Measurements from ENCODE around the gene C1QTNF7.

C1QTNF7 gene

DNA sequence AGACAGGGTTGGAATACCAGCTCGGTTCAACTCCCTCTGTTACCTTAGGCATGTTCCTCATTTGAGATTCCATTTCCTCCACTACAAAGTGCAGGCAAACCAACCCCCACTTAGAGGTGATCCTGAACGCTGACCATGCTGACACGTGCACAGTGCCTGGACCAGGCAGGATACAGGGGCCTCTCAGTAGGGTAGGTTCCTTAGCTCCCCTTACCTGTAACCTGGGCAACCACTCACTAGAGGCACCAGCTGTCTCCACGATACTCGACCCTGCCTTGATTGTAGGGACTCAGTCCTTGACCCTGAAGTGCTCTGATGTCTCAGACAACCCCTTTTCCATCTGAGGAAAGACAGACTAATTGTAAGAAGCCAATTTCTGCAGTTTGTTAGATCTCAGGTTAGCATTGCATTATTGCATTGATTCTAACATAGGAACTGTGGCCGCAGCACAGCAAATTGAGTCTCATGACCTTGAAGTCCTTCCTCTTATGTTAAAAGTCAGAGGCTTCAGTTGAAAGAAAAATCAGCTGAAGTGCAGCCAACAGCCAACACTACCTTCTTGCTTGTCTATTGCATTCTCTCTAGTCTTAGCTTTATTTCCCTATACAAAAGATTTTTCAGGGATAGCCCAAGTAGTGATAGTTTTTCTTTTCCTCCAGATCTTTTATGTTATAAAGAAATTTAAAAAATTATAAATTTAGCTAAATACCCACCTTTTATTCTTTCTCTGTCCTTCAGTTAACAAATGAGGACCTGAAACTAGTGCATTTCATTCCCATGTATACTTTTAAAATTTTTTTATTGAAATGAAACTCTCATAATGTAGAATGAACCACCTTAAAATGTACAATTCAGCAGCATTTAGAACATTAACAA is 11.2 kb upstream of the C1QTNF7 start:
- peak in 1 of 3 experiments; percentile 40 for DNase-seq

DNA sequence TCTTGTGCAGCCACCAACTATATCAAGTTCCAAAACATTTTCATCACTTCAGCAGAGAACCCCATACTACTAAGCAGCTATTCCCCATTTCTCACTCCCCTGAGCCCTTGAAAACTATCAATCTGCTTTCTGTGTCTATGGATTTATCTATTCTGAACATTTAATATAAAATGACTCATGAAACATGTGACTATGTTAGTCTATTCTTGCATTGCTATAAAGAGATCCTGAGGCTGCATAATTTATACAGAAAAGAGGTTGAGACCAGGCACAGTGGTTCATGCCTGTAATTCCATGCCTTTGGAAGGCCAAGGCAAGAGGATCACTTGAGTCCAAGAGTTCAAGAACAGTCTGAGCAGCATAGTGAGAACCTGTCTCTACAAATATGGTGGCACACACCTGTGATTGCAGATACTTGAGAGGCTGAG is 10.6 kb upstream of the C1QTNF7 start:
- no peak for DNase-seq

DNA sequence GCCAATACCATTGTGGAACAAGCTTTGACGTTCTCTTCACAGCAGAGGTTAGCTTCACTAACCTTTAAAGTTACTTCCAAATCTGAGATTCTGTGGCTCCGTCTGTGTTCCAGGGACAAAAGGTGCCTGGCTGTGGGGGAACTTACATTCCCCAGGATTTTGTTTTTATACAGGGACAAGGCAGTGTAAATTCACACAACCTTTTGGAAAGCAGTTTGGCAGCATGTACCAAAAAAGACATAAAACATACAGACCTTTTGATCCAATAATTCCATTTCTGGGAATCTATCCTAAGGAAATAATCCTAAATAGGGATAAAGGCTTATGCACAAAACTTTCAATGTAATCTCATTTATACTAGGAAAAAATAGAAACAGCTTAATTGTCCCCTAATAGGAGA is 8.9 kb upstream of the C1QTNF7 start:
- DNase-seq: no peak

DNA sequence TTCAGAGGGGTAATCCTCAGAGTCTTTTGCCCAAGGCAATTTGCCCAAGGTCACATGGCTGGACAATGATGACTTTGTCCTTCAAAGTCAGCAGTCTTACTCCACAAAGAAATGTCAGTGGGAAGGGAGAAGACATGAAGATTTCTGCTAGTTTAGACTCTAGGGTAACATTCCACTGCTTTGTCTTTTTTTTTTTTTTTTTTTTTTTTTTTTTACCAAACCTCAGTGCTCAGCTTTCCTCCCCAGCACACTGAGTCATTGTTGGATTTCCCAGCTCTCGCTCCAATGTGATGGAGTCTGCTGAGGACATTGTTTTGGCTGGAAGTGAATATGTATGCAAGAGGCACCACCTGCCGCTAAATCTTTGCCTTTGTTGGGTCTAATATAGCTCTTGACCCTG is 7.2 kb upstream of the C1QTNF7 start:
- DNase-seq: no peak

DNA sequence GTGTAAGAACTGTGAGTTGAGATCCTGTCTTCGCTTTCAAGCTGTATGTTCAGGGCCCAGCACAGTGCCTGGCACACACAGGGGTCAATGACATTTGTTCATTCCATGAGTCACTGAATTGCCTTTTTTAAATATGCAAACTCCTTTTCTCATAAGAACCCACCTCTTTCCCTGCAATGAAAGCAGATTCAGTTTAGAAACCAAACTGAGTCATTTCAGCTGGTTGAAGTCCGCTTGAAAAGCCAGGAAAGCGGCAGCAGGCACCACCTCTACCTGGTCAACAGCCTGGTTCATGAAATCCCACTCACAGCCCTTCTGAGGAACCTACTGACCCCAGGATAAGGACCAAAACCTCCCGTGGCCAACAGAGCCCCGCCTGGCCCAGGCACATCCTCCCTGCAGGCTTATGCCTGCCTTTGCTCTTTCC is 4.5 kb upstream of the C1QTNF7 start:
- no peak for DNase-seq

DNA sequence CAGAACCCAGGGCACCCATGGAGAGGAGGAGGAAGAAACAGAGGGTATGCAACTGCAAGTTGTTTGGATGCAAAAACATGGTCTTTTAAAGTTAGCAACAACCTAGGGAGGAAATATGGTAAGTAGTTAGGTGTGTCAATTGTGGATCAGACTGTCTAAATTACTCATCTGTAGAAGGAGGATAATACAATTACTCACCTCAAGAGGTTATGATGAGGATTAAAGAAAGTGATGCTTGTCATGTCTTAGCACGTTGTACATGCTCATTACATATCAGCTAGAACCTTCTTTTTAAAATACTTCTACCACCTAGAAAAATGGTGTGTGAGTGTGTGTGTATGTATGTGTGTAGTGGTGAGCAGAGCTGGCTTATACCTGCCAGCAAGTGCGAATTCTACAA is 2.3 kb upstream of the C1QTNF7 start:
- no peak for DNase-seq

DNA sequence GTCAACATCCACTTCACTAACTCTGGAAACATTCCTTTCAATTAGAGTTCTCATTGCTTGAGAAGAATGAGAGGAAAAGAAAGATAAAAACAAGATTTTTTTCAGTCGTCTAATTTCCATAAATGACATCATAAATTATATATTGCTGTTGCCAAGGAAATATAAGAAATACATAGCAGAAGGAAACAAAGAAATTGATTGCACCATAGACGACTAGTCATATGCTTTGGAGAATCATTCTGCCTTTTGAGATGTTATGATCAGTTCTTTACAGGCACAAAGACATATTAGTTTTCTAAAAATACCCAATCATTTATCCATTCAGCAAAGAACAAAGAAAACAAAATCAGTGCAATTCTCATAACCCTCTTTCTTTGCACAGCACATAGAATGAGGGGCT is 672 bp upstream of the C1QTNF7 start:
- no peak for DNase-seq

DNA sequence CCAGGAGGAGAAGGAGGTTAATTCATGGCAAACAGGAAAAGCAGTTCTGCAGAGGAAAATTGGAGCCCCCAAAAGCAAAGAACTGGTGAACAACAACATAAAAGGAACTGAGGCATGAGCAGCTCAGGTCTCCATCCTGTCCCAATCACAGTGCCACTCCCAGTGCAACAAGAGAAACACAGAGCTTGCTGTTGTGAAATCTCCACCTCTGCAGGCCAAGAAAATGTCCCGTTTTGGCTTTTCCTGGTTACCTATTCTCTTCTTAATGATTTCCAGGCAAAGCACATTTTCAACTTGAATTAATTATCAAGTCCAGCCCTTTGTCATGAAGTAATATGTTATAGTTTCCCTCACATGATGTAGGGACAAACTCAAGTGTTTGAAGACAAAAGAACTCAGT is 778 bp downstream of the C1QTNF7 start:
- DNase-seq: no peak

DNA sequence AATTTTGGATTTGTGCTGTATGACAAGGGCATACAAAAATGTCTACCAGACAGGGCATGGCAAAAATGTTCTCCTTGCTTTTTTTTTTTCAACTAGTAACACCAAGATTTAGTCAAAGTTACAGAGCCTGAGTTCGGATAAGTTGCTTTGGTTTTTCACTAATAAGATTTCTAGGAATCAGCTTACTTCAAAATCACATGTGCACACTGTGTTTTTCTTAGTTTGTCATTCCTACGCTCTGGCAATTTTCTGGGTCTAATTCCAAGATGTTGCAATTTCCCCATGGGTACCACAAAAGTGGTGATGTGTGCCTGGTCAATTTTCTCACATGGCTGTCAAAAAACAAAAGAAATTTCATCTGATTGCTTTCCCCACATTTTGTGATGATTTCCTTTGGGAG is 6.3 kb downstream of the C1QTNF7 start:
- DNase-seq: no peak

DNA sequence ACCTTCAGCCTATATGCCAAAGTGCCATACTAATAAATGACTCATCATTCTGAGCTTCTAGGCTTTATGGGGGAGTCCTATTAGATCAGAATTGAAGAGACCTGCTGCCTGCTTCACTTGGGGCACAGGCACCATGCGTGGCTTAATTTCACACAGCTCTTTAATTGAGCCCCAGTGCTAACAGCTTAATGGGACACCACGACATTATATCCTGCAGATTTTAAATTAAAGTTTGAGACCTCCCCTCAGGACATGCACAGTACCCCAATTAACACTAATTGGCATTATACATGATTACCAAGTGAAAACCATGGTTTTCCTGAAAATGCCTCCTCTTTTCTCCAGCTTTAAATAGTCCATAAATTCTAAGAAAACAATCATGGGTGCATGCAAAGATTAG is 6.8 kb downstream of the C1QTNF7 start:
- DNase-seq: no peak

DNA sequence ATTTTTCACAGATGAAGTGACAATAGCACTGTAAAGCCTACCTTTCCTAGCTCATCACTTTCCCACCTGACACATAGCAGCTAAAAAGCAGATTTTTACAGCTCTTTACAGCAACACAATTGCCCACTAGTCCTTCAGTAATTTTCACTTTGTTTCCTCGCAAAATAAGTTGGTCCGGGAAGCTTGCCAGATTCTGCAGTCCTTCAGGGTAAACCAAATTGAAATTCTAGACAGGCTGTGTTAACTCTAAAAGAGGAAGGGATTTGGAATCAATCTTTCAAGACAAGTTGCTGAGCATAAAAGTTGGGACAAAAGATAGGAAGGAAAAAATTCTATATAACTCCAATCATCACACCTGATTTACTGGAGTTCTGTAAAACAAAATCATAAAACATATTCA is 8.7 kb downstream of the C1QTNF7 start:
- DNase-seq: no peak

DNA sequence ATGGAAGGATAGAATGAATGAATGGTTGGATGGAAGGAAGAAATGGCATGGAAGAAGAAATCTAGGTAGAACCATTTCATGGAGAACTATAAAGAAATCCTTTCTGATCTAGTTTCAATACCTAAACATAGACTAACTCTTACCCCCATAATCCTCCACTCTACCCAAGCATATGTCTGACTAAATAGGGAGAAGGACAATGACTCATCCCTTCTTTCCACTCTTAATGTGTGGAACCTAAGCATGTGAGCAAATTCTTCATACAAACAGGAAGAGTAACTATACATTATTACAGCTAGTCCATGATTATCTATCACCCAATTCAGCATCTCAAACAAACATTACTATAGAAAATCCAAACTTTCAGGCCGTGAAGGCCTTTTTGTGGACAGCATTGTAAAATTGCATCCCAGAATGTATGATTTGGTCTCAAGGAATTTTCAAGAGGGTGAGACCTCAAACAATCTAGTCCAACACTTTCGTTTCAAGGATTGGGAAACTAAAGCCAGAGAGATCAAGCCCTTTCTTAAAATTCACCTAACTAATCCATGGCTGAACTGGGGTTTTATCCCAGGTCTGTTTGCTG is 11.2 kb downstream of the C1QTNF7 start:
- DNase-seq: no peak

DNA sequence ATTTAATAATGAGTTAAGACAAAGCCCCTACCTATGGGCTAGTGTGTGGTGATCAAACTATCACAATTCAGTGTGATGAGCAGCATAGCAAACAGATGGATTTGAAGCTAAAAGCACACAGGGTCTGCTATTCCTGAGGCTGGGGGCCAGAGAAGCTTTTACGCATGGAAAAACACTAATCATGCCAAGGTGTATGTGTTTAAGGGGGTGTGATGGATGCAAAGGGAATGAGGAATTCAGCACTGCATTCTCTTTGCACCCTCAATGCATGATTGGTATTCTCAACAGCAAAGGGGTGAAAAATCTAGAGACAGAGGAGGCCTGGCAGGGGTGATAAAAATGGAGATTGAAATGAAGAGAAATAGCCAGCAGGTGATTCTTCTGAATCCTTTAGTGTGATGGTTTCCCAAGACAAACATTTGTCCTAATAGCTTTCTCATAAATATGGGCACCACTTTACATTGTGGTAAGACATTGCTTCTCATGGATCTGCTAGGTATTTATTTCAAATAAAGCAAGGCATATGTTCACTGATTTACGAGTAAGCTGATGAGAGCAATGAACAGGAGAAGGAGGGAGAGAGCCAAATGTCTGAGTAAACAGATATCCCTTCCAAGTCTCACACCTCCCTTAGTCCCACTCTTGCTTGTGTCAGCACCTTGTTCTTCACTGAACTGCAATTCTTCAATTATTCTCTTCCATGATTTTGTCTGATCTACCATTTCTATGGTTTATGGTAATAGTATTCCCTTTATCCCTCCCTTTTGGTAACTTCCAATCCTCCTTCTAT is 15.7 kb downstream of the C1QTNF7 start:
- DNase-seq: no peak

DNA sequence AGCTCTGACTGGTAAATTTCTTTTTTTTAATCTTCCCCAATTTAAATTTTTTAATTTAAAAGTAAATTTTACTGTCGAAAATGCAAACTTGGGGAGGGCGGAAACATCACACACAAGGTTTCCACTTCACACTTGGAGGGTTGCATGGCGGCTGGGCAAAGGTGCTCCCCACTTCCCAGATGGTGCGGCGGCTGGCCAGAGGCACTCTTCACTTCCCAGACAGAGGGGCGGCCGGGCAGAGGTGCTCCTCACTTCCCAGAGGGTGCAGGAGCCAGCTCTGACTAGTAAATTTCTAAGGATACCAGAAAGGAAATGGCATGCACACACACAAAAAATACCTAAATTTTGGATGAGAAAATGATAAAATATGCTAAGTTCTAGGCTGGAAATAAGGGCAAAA is 16.4 kb downstream of the C1QTNF7 start:
- DNase-seq: no peak

DNA sequence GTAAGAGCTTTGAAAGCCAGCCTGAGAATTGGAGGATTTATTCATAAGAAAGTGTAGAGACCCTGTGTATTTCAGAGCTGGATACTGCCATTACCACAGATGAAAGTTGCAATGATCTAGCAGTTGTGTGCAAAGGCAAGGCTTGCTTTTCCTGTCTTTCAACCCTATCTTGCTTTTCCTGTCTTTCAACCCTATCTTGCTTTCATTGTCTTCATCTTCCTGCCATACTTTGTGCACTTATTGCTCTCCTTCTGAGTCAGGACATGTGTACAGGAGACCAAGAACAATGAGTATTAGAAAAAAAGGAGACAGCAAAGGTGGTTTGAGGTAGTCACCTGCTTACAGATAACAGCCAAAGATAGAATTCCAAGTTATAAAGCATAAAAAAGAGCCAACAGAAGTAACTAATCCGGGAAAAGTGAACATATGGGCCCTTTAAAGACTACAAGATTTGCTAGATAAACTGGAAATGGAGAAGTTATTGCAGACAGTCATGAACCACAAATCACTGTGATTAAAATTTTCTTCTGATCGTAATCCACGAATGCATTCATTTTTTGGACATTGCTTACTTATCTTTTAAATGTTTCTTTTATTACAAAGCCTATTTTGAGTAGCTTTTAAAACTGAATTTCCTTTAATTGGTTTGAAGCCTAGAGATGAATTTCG is 17.2 kb downstream of the C1QTNF7 start:
- DNase-seq: no peak

DNA sequence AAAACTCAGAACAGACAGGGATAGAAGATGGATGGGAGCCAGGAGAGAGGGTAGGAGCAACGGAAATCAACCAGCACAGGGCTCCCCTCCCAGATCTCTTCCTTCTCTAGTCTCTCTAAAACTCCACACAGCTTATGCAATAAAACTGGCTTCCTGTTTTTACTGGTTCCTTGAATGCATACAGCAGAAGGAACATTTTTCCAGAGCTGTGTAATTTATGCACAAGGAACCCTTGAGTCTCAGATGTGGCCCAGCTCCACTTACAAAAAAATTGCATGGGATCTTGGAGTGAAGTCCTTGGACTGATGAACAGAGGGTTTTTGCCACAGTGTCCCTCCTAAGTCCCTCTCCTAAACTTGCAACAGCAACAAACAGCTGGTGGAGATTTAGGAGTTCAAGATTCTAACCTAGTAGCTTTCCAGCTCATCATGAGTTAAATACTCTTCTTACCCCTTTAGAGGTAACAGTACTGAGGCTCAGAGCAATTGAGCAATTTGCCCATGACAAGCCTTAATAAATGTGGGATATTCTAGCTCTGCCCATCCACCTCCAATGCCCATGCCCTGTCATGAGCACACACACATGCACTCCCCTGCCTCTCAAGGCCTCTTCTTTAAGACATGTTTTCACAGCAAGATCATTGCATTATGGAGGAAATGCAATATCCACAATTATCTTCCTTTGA is 23.5 kb downstream of the C1QTNF7 start:
- DNase-seq: no peak

DNA sequence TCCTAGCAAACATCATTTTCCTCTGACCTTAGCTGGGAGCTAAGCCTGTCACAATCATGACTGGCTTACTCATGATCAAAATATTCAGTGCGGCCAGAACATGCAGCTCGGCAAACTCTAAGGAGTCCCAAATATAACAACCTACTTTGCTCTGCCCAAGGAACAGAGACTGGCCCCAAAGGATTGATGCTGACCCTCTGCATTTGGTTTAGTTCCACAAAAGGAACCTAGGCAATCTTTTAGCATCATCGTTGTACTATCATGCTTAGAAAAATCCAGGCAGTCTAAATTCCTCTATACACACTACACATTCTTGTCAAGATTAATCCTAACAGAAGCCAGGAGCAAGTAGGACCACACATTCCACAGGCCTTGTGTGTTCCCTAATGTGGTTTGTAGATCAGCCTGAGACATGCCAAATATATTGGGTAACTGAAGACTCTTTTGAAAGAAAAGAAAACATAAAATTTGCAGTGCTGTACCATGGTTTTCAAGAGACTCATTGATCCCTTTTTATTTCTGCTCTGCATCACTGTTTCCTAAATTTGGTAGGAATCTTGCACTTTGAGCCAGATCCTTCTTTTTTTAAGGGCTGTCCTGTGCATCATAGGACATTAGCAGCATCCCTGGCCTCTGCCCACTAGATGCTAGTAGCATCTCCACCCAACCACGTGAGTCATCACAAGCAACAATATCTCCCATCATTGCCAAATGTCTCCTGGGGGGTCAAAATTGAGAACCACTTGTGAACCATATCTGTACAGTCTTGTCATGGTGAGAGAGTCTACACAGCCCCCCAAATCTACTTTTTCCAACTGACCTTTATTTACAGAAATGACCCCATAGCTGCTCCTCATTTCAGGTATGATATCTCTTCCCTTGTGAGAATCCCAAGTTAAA is 24.3 kb downstream of the C1QTNF7 start:
- DNase-seq: no peak

DNA sequence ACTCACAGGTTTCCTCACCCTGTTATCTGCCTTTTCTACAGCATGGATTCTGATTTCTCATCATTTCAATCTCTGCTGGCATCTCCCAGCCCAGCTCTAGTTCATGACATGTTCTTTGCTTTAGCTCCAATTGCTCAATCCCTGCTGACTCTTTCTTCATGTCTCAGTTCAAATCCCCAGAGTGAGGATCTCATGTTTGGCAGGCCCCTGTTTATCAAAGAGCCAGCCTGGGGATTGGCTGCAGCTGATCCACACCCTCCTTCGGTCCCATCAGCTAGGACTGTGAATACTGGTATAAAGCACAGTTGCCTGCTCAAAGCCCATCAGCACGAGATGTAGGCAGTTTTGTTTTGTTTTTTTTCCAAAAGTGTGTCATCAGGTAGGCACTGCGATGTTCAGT is 27.5 kb downstream of the C1QTNF7 start:
- DNase-seq: no peak

DNA sequence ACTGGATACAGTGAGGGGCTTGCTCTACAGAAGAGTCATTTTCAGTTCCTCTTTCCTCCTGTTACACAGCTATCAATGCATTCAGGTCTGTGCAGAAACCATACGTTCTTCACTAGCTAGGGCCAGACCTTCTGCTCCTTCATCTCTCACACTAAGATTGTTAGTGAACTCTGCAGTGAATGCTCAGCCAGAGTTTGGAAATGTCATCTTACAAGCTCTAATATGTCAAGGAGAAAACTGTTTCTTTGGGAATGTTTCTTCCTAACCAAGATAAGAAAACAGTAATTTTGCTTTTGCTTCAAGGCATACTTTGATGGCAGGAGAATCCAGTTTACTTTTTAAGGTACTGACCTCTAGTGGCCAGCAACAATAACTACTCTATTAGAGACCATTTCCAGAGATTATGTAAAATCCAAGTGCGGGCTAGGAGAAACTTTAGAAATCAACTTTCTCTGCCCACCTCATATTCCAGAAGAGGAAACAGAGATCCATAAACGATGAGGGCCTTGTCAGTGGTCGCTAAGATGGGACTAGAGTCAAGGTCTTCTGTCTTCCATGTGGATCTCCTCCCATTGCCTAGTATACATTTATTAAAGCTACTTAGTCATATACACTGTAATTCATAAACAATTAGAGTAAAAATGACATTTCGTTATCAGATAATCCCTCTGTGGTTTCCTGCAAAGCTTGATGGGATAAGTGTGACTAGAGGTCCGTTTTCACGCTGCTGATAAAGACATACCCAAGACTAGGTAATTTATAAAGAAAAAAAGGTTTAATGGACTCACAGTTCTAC is 29.8 kb downstream of the C1QTNF7 start:
- peak; percentile 15 to 64 (median 23) for DNase-seq

DNA sequence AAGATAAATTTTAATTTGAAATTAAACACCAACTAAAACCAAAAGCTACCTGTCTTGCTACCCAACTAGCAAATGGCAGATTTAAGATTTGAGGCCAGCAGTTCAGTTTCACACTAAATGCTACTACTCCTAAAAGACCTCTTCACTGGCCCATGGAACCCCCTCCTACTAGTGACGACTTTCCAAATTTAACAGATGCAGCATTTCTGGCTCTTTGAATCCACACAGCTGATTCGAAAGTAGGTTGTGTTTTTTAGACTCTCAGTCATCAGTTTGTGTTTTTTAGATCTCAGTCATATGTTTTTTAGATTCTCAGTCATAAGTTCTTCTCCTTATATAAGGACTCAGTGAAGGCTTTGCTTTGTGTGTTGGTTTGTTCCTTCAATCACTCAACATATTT is 30.8 kb downstream of the C1QTNF7 start:
- DNase-seq: no peak

DNA sequence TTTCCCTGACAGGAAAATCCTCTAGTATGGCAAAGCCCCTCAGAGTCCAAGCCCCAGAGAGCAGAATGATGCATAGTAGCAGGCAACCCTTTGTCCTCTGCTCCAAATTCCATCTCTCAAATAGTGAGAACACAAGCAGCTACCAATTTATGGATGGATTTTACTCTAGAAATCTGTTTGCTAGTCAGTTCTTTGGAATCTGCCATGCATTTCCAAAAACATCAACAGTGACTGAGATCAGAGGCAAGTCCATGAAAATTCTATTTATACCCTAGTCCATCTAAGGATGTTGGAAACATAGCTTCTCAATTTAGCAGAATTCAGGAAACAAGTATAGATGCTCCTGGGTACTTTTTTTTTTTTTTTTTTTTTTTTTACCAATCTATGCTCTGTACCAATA is 31.9 kb downstream of the C1QTNF7 start:
- no peak for DNase-seq
